BJ (cell line): Measurements from ENCODE around the gene DMRTB1. TPM values are rescaled to one million over a fixed set of nuclear protein-coding genes. Genes with fewer than 3 reads are reported as not detected.

Experiments used
- CTCF ChIA-PET: fragments of 350-600 bp; formaldehyde crosslinking; extraction: SDS; loops from one replicate; lab custom pipeline; 2021; ENCODE audit warnings: antibody characterized with exemption, inconsistent platforms; lab: Yijun Ruan, JAX
- POLR2A ChIA-PET: fragments of 300-600 bp; sonication (Branson Sonifier 250); formaldehyde crosslinking; extraction: SDS; loops from one replicate; lab custom pipeline; 2021; ENCODE audit warnings: antibody characterized with exemption; lab: Charles Lee
- DNase-seq: peaks from one replicate; pipeline ENCODE4 v3.0.0-alpha.2; 2011; ENCODE audit warnings: low read depth
- H3K27me3 ChIP-seq: 2 replicates; pipeline ENCODE4 v1.6.0; 2011; ENCODE audit warnings: low read length; ENCODE audit not compliant: control insufficient read depth, insufficient read depth
- H3K36me3 ChIP-seq: 2 replicates; pipeline ENCODE4 v1.5.1; 2011; ENCODE audit warnings: low read length; ENCODE audit not compliant: control insufficient read depth, insufficient read depth
- H3K4me3 ChIP-seq: 2 replicates; pipeline ENCODE4 v1.5.1; 2011; ENCODE audit warnings: low read depth, mild to moderate bottlenecking, control low read depth, low read length
- polyA plus RNA-seq: library from polyadenylated mRNA; depleted of rRNA; stranded (reverse); fragments of >200 nt; gene quantifications from 2 replicates; pipeline ENCODE4 v1.2.3, GENCODE V29; 2011
- TF ChIP-seq, protein P1 (sequence below): IDR thresholded peaks from 2 replicates; pipeline ENCODE4 v1.5.1; 2011; ENCODE audit warnings: low read depth, mild to moderate bottlenecking, control low read depth, inconsistent platforms, low read length, moderate library complexity; ENCODE audit not compliant: insufficient read depth

DMRTB1 gene
- polyA plus RNA-seq, 1 experiment, result not detected

DNA sequence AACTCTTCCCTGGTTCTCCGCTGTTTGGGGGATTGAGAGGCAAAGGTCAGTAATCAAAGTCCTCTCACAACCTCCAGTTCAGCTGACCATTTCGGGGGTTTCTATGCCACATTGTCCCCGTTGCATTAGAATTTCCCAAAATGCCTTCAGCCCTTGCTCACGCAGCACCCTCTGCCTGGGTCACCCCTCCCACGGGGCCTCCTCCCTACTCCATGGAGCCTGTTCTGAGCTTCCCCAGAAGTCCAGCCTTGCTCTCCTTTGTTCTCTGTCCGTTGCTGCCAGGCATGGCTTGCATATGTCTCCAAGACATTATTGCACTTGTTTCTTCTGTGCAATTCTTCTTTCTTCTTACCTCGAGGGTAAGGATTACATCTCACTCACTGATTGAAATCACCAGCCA is 16.5 kb downstream of the DMRTB1 start:
- H3K27me3 ChIP-seq, result peaks cover 27% of the 10 kb centered on the region
- ChIA-PET POLR2A (no interaction called here), CTCF (interaction anchor here (1.4 to 5.8 kb wide), 4 partner anchors 10 to 62 kb away, joined by 3 to 47 read pairs (median 4); no protein-coding TSS in a partner anchor)
- H3K4me3 ChIP-seq, result no peak overlapping the region
- TF ChIP-seq, protein P1, sequence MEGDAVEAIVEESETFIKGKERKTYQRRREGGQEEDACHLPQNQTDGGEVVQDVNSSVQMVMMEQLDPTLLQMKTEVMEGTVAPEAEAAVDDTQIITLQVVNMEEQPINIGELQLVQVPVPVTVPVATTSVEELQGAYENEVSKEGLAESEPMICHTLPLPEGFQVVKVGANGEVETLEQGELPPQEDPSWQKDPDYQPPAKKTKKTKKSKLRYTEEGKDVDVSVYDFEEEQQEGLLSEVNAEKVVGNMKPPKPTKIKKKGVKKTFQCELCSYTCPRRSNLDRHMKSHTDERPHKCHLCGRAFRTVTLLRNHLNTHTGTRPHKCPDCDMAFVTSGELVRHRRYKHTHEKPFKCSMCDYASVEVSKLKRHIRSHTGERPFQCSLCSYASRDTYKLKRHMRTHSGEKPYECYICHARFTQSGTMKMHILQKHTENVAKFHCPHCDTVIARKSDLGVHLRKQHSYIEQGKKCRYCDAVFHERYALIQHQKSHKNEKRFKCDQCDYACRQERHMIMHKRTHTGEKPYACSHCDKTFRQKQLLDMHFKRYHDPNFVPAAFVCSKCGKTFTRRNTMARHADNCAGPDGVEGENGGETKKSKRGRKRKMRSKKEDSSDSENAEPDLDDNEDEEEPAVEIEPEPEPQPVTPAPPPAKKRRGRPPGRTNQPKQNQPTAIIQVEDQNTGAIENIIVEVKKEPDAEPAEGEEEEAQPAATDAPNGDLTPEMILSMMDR, result no peak
- DNase-seq, result no peak
- no peaks in the 10 kb centered on the region for H3K36me3 ChIP-seq

DNA sequence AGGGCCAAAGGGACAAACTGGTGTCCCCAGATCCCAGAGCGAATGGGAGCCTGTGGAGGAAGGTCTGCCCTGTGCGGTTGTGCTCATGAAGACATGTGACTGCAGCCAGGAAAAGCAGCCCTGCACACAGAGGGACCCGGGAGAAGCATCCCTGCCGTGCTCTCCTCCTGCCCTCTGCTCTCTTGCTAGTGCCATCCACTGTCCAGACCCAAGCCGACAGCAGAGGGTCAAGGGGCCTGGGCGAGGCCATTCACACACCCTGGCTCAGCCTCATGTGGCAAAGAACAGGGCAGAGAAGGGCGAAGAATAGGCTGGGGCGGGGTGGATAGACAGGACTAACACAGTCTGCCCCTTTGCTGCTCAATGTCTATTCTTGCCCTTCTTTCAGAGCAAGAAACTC is 17.4 kb downstream of the DMRTB1 start:
- no peak for DNase-seq
- ChIA-PET CTCF (interaction anchor here (1.4 to 1.5 kb wide), 2 partner anchors 27 to 83 kb away, joined by 5 to 6 read pairs; no protein-coding TSS in a partner anchor), POLR2A (no interaction called here)
- H3K4me3 ChIP-seq, result no peak overlapping the region
- TF ChIP-seq, protein P1, result no peak
- no peaks in the 10 kb centered on the region for H3K36me3 ChIP-seq
- peaks cover 29% of the 10 kb centered on the region for H3K27me3 ChIP-seq

DNA sequence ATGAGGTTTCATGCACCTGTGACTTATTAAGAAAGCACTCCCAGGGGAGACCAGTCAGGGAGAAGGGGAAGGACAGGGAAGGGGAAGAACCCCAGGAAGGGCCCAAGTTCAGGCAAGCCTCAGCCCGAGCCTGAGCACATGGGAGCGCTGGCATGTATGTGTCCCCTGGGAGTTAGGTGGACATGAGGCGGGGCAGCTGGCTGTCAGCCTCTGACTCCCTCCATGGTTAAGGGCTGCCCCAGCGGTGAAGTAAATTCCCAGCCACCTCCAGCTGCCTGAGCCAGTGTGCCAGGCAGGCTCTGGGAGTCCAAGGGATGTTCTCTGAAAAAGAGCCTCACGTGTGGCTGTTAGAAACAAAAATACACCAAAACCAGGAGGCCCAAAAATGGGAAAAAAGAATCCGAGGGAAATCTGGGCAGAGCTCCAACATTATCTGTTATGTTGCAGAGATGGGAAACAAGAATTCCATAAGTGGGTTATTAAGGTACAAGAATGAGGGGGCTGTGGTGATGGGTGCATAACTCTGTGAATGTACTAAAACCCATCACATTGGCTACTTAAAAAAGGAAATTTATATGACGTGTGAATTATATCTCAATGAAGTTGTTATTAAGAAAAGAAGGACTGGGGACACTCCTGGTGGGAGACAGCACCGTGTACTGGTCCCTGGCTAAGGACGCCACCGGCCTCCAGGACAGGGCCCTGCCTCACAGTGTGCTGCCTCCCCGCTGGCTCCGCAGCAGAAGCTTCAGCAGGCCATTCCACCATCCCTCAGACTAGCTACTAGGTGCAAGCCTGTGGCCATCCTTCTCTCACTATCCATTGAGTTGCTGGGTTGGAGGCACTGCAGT is 18.7 kb downstream of the DMRTB1 start:
- H3K4me3 ChIP-seq, result no peak overlapping the region
- H3K36me3 ChIP-seq, result no peaks in the 10 kb centered on the region
- TF ChIP-seq, protein P1, result no peak
- CTCF ChIA-PET, result interaction anchor here (0.6 to 2.1 kb wide), 6 partner anchors 9 to 209 kb away, joined by 3 to 11 read pairs (median 6); no protein-coding TSS in a partner anchor
- POLR2A ChIA-PET, result no interaction called here
- no peak for DNase-seq
- H3K27me3 ChIP-seq, result peaks cover 30% of the 10 kb centered on the region

DNA sequence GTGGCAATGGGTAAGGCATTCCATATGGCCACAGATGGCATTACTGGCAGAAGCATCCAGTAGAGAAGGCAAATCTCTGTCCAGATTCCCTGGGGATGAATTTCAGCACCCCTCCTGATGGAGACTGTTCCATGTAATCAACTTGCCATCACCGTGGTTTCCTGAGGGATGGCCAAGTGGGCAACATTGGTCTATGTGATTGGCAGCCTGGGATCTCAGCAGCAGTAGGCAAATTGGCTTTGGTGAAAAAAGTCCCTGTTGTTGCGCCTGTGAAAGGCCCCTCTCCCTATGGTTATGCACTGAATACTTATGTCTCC is 19.3 kb downstream of the DMRTB1 start:
- no peak for DNase-seq
- Histone ChIP-seq H3K4me3 (no peak overlapping the region), H3K27me3 (peaks cover 34% of the 10 kb centered on the region), H3K36me3 (no peaks in the 10 kb centered on the region)
- TF ChIP-seq, protein P1, result no peak
- POLR2A ChIA-PET, result no interaction called here
- CTCF ChIA-PET, result interaction anchor here (1.8 to 2.1 kb wide), 2 partner anchors 8 to 34 kb away, joined by 6 to 11 read pairs; no protein-coding TSS in a partner anchor

DNA sequence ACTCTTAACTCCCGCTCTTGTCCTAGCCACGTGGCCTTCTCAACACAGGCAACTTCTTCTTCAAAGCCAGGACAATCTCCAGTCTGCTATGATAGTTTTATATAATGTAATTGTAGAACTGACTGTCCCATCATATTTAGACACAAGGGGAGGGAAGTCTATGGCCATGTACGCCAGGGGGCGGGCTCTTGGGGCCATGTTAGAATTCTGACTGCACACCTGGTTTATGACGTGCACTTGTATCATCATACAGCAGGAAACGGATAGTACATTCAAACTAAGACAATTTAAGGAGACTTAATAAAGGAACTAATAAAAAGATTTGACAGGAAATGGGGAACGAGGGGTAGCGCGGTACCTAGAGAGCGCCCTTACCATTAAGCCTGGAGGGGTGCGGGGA is 21.5 kb downstream of the DMRTB1 start:
- CTCF ChIA-PET, result interaction anchor here (1.5 kb wide), 1 partner anchor 15 kb away, joined by 3 read pairs; no protein-coding TSS in a partner anchor
- DNase-seq, result no peak
- Histone ChIP-seq H3K27me3 (peaks cover 28% of the 10 kb centered on the region), H3K4me3 (no peak overlapping the region), H3K36me3 (no peaks in the 10 kb centered on the region)
- POLR2A ChIA-PET, result no interaction called here
- TF ChIP-seq, protein P1, result no peak
